Endodermal cell (in vitro differentiated cells): ENCODE measurements around the gene CD8A. TPM values are rescaled to one million over a fixed set of nuclear protein-coding genes. Genes with fewer than 3 reads are reported as not detected.
"Not testable (repeated sequence)": the region's sequence is repeated elsewhere in the genome, so short reads cannot be mapped to it uniquely, and the experiment has no call there.

ENCODE experiments used
- DNase-seq: peaks from one replicate; pipeline ENCODE4 v3.0.0-alpha.2; 2017
- H3K27ac ChIP-seq: 2 replicates; pipeline ENCODE4 v1.5.1; 2013; ENCODE audit warnings: mild to moderate bottlenecking, low read depth, low read length, moderate library complexity
- H3K27me3 ChIP-seq: 2 replicates; pipeline ENCODE4 v1.6.1; 2013; ENCODE audit warnings: mild to moderate bottlenecking, low read length, moderate library complexity; ENCODE audit not compliant: insufficient read depth, control insufficient read depth, poor library complexity, severe bottlenecking
- H3K36me3 ChIP-seq: 2 replicates; pipeline ENCODE4 v1.7.0; 2013; ENCODE audit warnings: mild to moderate bottlenecking, low read length, moderate library complexity; ENCODE audit not compliant: control insufficient read depth, insufficient read depth
- H3K4me1 ChIP-seq: one replicate; pipeline ENCODE4 v1.7.0; 2013; ENCODE audit warnings: low read length; ENCODE audit not compliant: control insufficient read depth, insufficient read depth
- H3K4me3 ChIP-seq: 2 replicates; pipeline ENCODE4 v1.5.1; 2013; ENCODE audit warnings: mild to moderate bottlenecking, low read length, moderate library complexity
- H3K9ac ChIP-seq: 2 replicates; pipeline ENCODE4 v1.6.1; 2013; ENCODE audit warnings: mild to moderate bottlenecking, low read length, moderate library complexity; ENCODE audit not compliant: poor library complexity, severe bottlenecking; ENCODE audit errors: extremely low read depth
- H3K9me3 ChIP-seq: 2 replicates; pipeline ENCODE4 v1.6.1; 2013; ENCODE audit warnings: mild to moderate bottlenecking, low read length, moderate library complexity; ENCODE audit not compliant: control insufficient read depth
- H3K27ac Mint-ChIP-seq: 2 replicates; pipeline ENCODE4 v1.8.0; 2020; ENCODE audit warnings: mixed read lengths
- H3K27me3 Mint-ChIP-seq: 2 replicates; pipeline ENCODE4 v1.8.0; 2021; ENCODE audit warnings: mild to moderate bottlenecking, mixed read lengths; ENCODE audit not compliant: insufficient read depth
- H3K36me3 Mint-ChIP-seq: 2 replicates; pipeline ENCODE4 v1.8.0; 2020; ENCODE audit warnings: low read depth, mixed read lengths
- H3K4me1 Mint-ChIP-seq: 2 replicates; pipeline ENCODE4 v1.8.0; 2020; ENCODE audit warnings: mixed read lengths
- H3K4me3 Mint-ChIP-seq: 2 replicates; pipeline ENCODE4 v1.8.0; 2020; ENCODE audit warnings: mild to moderate bottlenecking, moderate library complexity, mixed read lengths
- H3K9me3 Mint-ChIP-seq: 2 replicates; pipeline ENCODE4 v1.8.0; 2020; ENCODE audit warnings: mild to moderate bottlenecking, mixed read lengths
- CTCF ChIP-seq: fragments of 200-600 bp; sonication (generic); conservative IDR thresholded peaks from 2 replicates; pipeline ENCODE4 v1.5.0; 2021; ENCODE audit warnings: antibody characterized with exemption, mild to moderate bottlenecking
- WGBS, 2 experiments: methylation state at CpG; one replicate each; pipeline versions ENCODE4 v1.1.5 to v1.1.7; 2013; ENCODE audit warnings: missing lambda C conversion rate in 2 of 2, mixed read lengths in 1 of 2; ENCODE audit not compliant: insufficient coverage in 1 of 2, insufficient read length in 1 of 2; 5-methylcytosine and 5-hydroxymethylcytosine counted together
- long read RNA-seq, 4 experiments: library from polyadenylated mRNA in 2 of 4; library from RNA in 1 of 4; library from capped mRNA in 1 of 4; stranded (forward) in 3 of 4; unstranded in 1 of 4; transcript quantifications; one replicate each; pipeline ENCODE4 v2.0.0, GENCODE V29; 2020 to 2021; ENCODE audit warnings: inconsistent platforms in 1 of 4
- polyA plus RNA-seq, 2 experiments: library from polyadenylated mRNA; stranded (reverse); fragments of 50-300 nt; gene quantifications; one replicate each; pipeline ENCODE4 v1.2.3, GENCODE V29; 2013
- total RNA-seq, 2 donors: library from RNA; stranded (reverse); fragmentation: NEBNext Ultra II Directional in 1 of 2; extraction: Animal tissue kit (Norgen Biotek cat#: 25700) in 1 of 2; gene quantifications; 2 replicates in 1 of 2; 3 replicates in 1 of 2; pipeline ENCODE4 v1.2.1, GENCODE V29; 2021

CD8A gene
- under 1 TPM in 1 of 2 donors, not detected in 1; 0.18 TPM for total RNA-seq
- polyA plus RNA-seq (2013, experiment 1 of 2), result not detected
- not detected for polyA plus RNA-seq (2013, experiment 2 of 2)
- long read RNA-seq, experiment 1, result 0 reads
- long read RNA-seq, experiment 2, result 0 reads
- long read RNA-seq, experiment 3, partial matches to known transcripts, result 1 of 1 reads
- long read RNA-seq, experiment 3, other reads (novel, unspliced or antisense), result 0 of 1 reads
- long read RNA-seq, experiment 4, partial matches to known transcripts, result 0 of 1 reads
- long read RNA-seq, experiment 4, other reads (novel, unspliced or antisense), result 1 of 1 reads

- Mint-ChIP-seq H3K4me3 (peak within 1 kb of the TSS; percentile 37), H3K9me3 (peaks cover 13% of the 10 kb centered on the region), H3K27me3 (peaks cover 93% of the 10 kb centered on the region), H3K27ac (no peak within 1 kb of the TSS), H3K36me3 (no peaks in the 10 kb centered on the region), H3K4me1 (peaks cover 7% of the 10 kb centered on the region)
- Histone ChIP-seq H3K4me3 (peak within 1 kb of the TSS; percentile 56), H3K9me3 (peaks cover 4% of the 10 kb centered on the region), H3K27ac (no peak within 1 kb of the TSS), H3K9ac (no peak within 1 kb of the TSS), H3K4me1 (no peaks in the 10 kb centered on the region), H3K27me3 (peaks cover 86% of the 10 kb centered on the region), H3K36me3 (no peaks in the 10 kb centered on the region)
- WGBS, 2 experiments, result 9 to 13% methylated on average over 11 to 57 of the region's 57 CpGs
- TF ChIP-seq CTCF, result no peak
- peak; percentile 78 for DNase-seq
Observed at GRCh38 chr2:86790676-86791572, at the start of gene CD8A. Gene CD8A (minus strand): TSS chr2:86790913. CDS start chr2:86790825, 88 bp downstream.

- WGBS, 2 experiments, result 74 to 80% methylated on average over 1 to 6 of the region's 11 CpGs
- H3K36me3 ChIP-seq, DNase-seq, H3K27ac ChIP-seq, H3K9ac ChIP-seq, H3K27ac Mint-ChIP-seq, H3K4me3 Mint-ChIP-seq, H3K4me3 ChIP-seq, H3K27me3 ChIP-seq, H3K9me3 Mint-ChIP-seq, H3K27me3 Mint-ChIP-seq, H3K36me3 Mint-ChIP-seq, H3K9me3 ChIP-seq, H3K4me1 ChIP-seq, H3K4me1 Mint-ChIP-seq: not testable (repeated sequence)
Observed at GRCh38 chr2:86839871-86840548, 49.3 kb upstream of the CD8A start.

GRCh38 chr2:86839455-86839854 is 48.7 kb upstream of the CD8A start:
- 86% methylated on average over 7 of the region's 7 CpGs; no CpG with 5 or more reads in 1 of the 2 experiments for WGBS, 2 experiments
- DNase-seq, result not testable (repeated sequence)

GRCh38 chr2:86837714-86838113 is 47.0 kb upstream of the CD8A start:
- H3K9me3 ChIP-seq, H3K27me3 ChIP-seq, H3K27ac ChIP-seq, H3K27ac Mint-ChIP-seq, H3K4me1 ChIP-seq, H3K4me3 ChIP-seq, DNase-seq, H3K36me3 ChIP-seq, H3K9ac ChIP-seq, H3K4me1 Mint-ChIP-seq, H3K4me3 Mint-ChIP-seq, H3K36me3 Mint-ChIP-seq, H3K27me3 Mint-ChIP-seq, H3K9me3 Mint-ChIP-seq: not testable (repeated sequence)
- 65% methylated on average over 4 of the region's 7 CpGs; no CpG with 5 or more reads in 1 of the 2 experiments for WGBS, 2 experiments

More at GRCh38 chr2:86839455-86839854, 48.7 kb upstream of the CD8A start:
- not testable (repeated sequence) for H3K27me3 Mint-ChIP-seq, H3K36me3 ChIP-seq, H3K4me3 ChIP-seq, H3K4me3 Mint-ChIP-seq, H3K9ac ChIP-seq, H3K27me3 ChIP-seq, H3K27ac ChIP-seq, H3K9me3 ChIP-seq, H3K4me1 ChIP-seq, H3K27ac Mint-ChIP-seq, H3K36me3 Mint-ChIP-seq, H3K4me1 Mint-ChIP-seq, H3K9me3 Mint-ChIP-seq

GRCh38 chr2:86836915-86837695 is 46.4 kb upstream of the CD8A start:
- H3K36me3 ChIP-seq, DNase-seq, H3K27me3 Mint-ChIP-seq, H3K4me3 ChIP-seq, H3K4me1 ChIP-seq, H3K4me1 Mint-ChIP-seq, H3K9ac ChIP-seq, H3K4me3 Mint-ChIP-seq, H3K9me3 ChIP-seq, H3K27ac ChIP-seq, H3K27me3 ChIP-seq, H3K9me3 Mint-ChIP-seq, H3K36me3 Mint-ChIP-seq, H3K27ac Mint-ChIP-seq: not testable (repeated sequence)
- 61 to 73% methylated on average over 3 to 10 of the region's 19 CpGs for WGBS, 2 experiments
